ENCODE results near the gene AKR1C2.
"Not testable (repeated sequence)": the region's sequence is repeated elsewhere in the genome, so short reads cannot be mapped to it uniquely, and the experiment has no call there.

The AKR1C2 gene

DNA sequence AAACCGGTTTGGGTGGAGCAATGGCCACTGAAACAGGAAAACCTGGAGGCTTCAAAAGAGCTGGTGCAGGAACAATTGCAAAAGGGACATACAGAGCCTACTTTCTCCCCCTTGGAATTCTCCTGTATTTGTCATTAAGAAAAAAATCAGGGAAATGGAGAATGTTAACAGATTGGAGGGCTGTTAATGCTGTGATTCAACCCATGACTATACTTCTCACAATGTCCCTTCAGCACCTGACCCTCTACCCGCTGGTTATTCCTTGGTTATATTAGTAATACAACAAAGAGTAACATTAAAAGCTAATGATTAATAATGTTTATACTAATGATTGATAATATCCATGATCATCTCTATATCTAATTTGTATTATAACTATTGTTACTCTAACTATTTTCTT, 34.4 kb upstream of the AKR1C2 start:
- H3K9me3 Mint-ChIP-seq = peaks cover 40% of the 10 kb centered on the region
- H3K36me3 Mint-ChIP-seq (ENCODE audit: low read depth) = peaks cover 4% of the 10 kb centered on the region
- TF ChIP-seq, protein P1, sequence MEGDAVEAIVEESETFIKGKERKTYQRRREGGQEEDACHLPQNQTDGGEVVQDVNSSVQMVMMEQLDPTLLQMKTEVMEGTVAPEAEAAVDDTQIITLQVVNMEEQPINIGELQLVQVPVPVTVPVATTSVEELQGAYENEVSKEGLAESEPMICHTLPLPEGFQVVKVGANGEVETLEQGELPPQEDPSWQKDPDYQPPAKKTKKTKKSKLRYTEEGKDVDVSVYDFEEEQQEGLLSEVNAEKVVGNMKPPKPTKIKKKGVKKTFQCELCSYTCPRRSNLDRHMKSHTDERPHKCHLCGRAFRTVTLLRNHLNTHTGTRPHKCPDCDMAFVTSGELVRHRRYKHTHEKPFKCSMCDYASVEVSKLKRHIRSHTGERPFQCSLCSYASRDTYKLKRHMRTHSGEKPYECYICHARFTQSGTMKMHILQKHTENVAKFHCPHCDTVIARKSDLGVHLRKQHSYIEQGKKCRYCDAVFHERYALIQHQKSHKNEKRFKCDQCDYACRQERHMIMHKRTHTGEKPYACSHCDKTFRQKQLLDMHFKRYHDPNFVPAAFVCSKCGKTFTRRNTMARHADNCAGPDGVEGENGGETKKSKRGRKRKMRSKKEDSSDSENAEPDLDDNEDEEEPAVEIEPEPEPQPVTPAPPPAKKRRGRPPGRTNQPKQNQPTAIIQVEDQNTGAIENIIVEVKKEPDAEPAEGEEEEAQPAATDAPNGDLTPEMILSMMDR (IDR thresholded peaks at IDR 0.05; ENCODE audit: unreplicated experiment in 3 of 3) = no peak
- H3K27ac Mint-ChIP-seq = no peak overlapping the region
- peaks cover 4% of the 10 kb centered on the region for H3K27me3 Mint-ChIP-seq (ENCODE audit: low read depth)
- no peak overlapping the region for H3K4me3 Mint-ChIP-seq
- H3K4me1 Mint-ChIP-seq = no peaks in the 10 kb centered on the region

DNA sequence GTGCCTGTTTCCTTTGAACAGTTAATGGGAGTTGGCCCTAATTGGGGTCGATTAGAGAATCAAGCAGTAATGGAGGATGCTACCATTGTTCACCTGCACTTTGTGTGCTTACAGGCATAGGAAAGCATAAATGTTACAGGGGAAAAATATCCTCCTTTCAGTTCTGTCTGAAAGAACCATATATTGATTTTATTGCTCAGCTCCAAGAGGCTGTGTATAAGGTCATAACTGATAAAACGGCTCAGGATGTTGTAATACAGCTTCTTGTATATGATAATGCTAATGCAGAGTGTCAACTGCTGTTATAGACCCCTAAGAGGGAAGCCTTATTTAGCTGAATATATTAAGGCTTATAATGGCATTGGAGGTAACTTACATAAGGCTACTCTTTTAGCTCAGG, 32.9 kb upstream of the AKR1C2 start:
- H3K36me3 Mint-ChIP-seq (ENCODE audit: low read depth) = peaks cover 6% of the 10 kb centered on the region
- no peak overlapping the region for H3K4me3 Mint-ChIP-seq
- no peak overlapping the region for H3K27ac Mint-ChIP-seq
- H3K9me3 Mint-ChIP-seq = peaks cover 36% of the 10 kb centered on the region
- H3K27me3 Mint-ChIP-seq (ENCODE audit: low read depth) = peaks cover 4% of the 10 kb centered on the region
- no peaks in the 10 kb centered on the region for H3K4me1 Mint-ChIP-seq
- TF ChIP-seq, protein P1 (IDR thresholded peaks at IDR 0.05; ENCODE audit: unreplicated experiment in 3 of 3) = no peak

DNA sequence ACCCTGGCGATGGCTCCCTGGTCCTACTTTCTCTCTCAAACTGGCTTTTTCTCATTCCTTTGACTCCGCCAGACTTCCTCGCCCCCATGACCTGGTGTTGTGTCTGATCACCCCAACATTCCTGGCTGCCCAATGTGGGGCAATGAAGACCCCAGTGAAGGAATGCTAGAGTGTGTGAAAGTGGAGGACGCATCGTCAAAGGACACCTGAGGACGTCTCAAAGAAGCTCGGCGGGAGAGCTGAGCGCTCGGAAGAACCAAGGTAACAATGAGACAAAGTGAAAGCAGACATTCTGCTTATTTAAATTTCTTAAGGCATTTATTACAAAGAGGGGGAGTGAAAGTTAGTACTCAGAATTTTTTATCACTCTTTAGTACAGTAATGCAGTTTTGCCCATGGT, 31.7 kb upstream of the AKR1C2 start:
- Mint-ChIP-seq H3K27me3 (ENCODE audit: low read depth) (peaks cover 4% of the 10 kb centered on the region), H3K9me3 (peaks cover 37% of the 10 kb centered on the region), H3K4me1 (no peaks in the 10 kb centered on the region), H3K4me3 (no peak overlapping the region), H3K27ac (no peak overlapping the region), H3K36me3 (ENCODE audit: low read depth) (peaks cover 7% of the 10 kb centered on the region)
- TF ChIP-seq, protein P1 (IDR thresholded peaks at IDR 0.05; ENCODE audit: unreplicated experiment in 3 of 3) = no peak

DNA sequence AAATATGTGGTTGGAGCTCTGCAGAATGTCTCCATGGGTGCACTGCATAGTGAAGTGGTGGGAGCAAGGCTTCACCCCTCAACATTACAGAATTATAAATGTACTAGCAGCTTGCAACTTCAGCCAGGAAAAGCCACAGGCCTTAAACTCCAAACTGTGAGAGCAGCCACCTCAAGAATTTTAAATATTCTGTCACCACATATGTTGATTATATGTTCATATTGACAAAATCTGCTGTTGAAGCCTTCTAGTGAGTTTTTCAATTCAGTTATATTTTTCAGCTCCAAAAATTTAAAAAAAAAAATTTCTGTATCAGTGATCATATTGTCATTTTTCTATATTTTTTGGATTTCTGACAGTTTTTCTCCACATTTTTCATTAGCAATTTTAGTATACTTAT, 30.9 kb upstream of the AKR1C2 start:
- peaks cover 4% of the 10 kb centered on the region for H3K27me3 Mint-ChIP-seq (ENCODE audit: low read depth)

DNA sequence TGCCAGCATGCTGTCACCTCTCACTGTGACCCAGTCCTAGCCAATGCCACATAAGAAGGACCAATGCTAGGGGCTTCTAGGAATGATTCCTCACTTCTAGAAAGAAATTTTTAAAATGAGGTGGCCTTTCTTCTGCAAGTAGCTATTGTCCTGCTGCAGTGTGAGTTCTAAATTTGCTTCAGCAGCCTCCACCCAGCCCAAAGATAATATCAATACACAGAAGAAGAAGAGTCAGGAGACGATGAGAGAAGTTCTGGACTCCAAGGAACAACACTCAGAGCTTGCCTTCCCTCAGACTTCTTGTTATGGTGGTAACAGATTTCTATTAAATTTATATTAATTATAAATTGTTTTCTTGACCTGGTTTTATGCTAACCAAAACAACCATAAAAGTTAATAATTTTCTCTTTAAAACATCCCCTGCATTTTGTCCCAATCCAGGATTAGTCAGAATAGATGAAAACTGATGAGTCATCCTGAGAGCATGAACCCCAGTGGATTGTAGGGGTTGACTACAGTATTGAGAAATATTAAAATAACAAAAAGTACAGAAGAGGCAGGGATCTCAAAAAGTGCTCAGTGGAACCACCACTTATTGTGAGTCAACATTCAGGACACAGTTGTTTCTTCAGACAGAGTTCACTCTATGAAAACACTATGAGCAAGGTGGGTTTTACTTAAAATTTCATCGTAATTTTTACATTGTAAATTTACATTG, 29.6 kb upstream of the AKR1C2 start:
- peaks cover 4% of the 10 kb centered on the region for H3K27me3 Mint-ChIP-seq (ENCODE audit: low read depth)

More for the DNA sequence above, 30.9 kb upstream of the AKR1C2 start:
- no peak overlapping the region for H3K27ac Mint-ChIP-seq
- TF ChIP-seq, protein P1 (IDR thresholded peaks at IDR 0.05; ENCODE audit: unreplicated experiment in 3 of 3) = no peak
- no peaks in the 10 kb centered on the region for H3K4me1 Mint-ChIP-seq
- H3K36me3 Mint-ChIP-seq (ENCODE audit: low read depth) = peaks cover 7% of the 10 kb centered on the region
- no peak overlapping the region for H3K4me3 Mint-ChIP-seq
- H3K9me3 Mint-ChIP-seq = peaks cover 44% of the 10 kb centered on the region

DNA sequence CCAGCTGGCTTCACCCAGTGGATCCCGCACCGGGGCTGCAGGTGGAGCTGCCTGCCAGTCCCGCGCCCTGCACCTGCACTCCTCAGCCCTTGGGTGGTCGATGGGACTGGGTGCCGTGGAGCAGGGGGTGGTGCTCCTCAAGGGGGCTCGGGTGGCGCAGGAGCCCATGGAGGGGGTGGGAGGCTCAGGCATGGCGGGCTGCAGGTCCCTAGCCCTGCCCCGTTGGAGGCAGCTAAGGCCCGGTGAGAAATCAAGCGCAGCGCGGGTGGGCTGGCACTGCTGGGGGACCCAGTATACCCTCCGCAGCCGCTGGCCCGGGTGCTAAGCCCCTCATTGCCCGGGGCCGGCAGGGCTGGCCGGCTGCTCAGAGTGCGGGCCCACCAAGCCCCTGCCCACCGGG, 28.8 kb upstream of the AKR1C2 start:
- peaks cover 39% of the 10 kb centered on the region for H3K9me3 Mint-ChIP-seq
- H3K27ac Mint-ChIP-seq; H3K27me3 Mint-ChIP-seq (ENCODE audit: low read depth); H3K36me3 Mint-ChIP-seq (ENCODE audit: low read depth); H3K4me3 Mint-ChIP-seq; H3K4me1 Mint-ChIP-seq: not testable (repeated sequence)

More for the DNA sequence above, 29.6 kb upstream of the AKR1C2 start:
- Mint-ChIP-seq H3K9me3 (peaks cover 42% of the 10 kb centered on the region), H3K27ac (no peak overlapping the region), H3K4me1 (no peaks in the 10 kb centered on the region), H3K36me3 (ENCODE audit: low read depth) (peaks cover 7% of the 10 kb centered on the region), H3K4me3 (no peak overlapping the region)
- TF ChIP-seq, protein P1 (IDR thresholded peaks at IDR 0.05; ENCODE audit: unreplicated experiment in 3 of 3) = no peak

DNA sequence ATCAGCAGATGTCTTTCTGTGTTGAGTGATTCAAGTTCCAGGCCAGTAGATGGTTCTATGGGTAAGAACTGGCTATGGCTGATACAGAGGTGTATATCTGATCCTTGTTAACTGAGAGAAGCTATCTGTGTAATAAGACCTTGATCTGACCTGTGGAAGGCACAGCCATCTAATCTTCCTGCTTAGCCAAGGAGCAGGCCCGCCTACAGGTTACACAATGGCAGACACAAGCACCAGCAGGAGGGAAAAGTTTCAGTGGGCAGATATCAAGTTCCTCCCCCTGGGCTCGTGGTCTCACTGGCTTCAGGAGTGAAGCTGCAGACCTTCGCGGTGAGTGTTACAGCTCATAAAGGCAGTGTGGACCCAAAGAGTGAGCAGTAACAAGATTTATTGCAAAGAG, 27.9 kb upstream of the AKR1C2 start:
- H3K36me3 Mint-ChIP-seq (ENCODE audit: low read depth); H3K4me1 Mint-ChIP-seq; H3K27me3 Mint-ChIP-seq (ENCODE audit: low read depth); H3K4me3 Mint-ChIP-seq; H3K27ac Mint-ChIP-seq: not testable (repeated sequence)
- peaks cover 44% of the 10 kb centered on the region for H3K9me3 Mint-ChIP-seq

Measured in nephron (organoid).